ENCODE data around the gene CCDC88B.

- TF ChIP-seq EZH2phosphoT487 (IDR thresholded peaks at IDR 0.05; ENCODE audit: unreplicated experiment) (no peak), EZH2 (IDR thresholded peaks at IDR 0.05; ENCODE audit: low read depth, unreplicated experiment) (no peak), CTCF (conservative IDR thresholded peaks at IDR 0.05; ENCODE audit: low read depth in 2 of 2) (no peak), POLR2AphosphoS5 (IDR thresholded peaks at IDR 0.05; ENCODE audit: low read depth) (no peak), ZNF114 (CRISPR knock-in tag; IDR thresholded peaks at IDR 0.05) (no peak), CREB1 (CRISPR knock-in tag; IDR thresholded peaks at IDR 0.05; ENCODE audit: low read depth) (no peak), ZNF331 (CRISPR knock-in tag; IDR thresholded peaks at IDR 0.05; ENCODE audit: low read depth) (no peak)
Measured at GRCh38 chr11:64389851-64390250, 49.8 kb downstream of the CCDC88B start.
